GM18873 (cell line): ENCODE measurements around the gene ATXN3L.
"Not testable (repeated sequence)": the region's sequence is repeated elsewhere in the genome, so short reads cannot be mapped to it uniquely, and the experiment has no call there.

Source experiments
- ATAC-seq: cut with Tn5 transposase; IDR thresholded peaks from one replicate; pipeline ENCODE4 v1.9.1; 2021; ENCODE audit warnings: mild to moderate bottlenecking, moderate library complexity, moderate number of reproducible peaks; ENCODE audit not compliant: unreplicated experiment, low FRiP score

Gene ATXN3L

DNA sequence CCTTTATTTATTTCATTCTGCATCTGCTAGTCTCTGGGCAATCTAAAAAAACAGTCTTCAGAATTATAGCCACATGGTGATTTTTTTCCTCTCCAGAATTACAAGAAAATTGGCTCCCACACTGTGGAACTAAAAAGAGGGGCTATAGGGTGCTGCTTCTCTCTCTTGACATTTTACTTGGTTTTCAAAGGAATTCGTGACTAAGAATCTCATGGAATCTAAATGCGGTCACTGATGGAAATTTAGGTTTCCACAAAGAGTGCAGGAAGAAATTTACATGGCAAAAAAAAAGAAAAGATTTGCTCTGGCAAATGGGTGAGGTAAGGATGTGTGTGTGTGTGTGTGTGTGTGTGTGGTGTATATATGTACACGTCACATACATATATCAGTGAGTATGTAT lies 10.2 kb downstream of the ATXN3L start:
- no peak for ATAC-seq

DNA sequence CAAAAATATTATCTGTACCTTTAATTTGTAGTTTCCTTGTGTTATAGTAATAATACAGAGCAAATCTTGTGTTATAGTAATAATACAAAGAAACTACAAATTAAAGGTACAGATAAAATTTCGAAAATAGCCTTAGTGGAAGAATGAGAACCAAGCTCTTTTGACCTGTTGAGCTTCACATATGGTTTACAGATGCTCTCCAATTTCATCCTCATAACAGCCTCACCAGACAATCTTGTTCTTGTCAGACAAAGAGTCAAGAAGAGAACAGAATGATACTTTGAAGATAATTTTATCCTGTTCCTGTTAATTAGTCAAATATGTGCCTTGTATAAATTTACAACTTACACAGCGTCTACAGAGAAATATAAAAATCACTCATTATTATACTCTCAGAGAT lies 12.8 kb downstream of the ATXN3L start:
- no peak for ATAC-seq

DNA sequence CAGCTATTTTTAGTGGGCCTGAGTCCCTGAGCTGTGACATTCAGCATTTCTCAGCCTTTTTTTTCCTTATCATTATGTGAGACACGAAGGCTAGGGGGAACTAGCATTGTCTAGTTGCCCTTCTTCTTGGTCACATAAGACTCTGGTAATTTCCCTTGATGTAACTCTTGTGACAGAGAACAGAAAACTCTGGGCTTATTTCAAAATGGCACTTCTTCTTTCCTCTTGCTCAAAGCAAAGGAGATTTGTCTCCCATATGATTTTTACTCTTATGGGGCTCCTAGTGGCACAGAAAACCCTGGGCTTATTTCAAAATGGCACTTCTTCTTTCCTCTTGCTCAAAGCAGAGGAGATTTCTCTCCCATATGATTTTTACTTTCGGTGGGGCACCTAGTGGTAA lies 14.7 kb downstream of the ATXN3L start:
- no peak for ATAC-seq

DNA sequence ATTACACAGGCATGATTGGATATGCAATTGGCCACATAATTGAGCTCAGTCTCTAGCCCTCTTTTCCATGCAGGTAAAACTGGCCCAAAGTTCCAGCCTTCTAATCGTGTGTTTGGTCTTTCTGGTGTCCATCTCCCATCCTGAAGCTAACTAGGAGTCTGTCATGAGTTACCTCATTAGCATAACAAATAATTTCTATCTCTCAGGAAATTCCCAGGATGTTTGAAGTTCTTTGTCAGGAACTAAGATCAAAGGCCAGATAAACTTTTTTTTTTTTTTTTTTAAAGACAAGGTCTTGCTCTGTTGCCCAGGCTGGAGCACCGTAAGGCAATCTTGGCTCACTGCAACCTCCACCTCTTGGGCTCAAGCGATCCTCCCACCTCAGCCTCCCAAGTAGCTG lies 15.8 kb downstream of the ATXN3L start:
- no peak for ATAC-seq

DNA sequence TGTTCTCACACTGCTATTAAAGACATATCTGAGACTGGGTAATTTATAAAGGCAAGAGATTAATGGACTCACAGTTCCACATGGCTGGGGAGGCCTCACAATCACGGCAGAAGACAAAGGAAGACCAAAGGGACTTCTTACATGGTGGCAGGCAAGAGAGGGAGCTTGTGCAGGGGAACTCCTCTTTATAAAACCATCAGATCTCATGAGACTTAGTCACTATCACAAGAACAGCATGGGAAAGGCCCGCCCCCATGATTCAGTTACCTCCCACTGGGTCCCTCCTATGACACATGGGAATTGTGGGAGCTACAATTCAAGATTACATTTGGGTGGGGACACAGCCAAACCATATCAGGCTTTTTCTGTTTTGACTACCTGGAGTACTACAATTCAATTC lies 16.6 kb downstream of the ATXN3L start:
- ATAC-seq: not testable (repeated sequence)

DNA sequence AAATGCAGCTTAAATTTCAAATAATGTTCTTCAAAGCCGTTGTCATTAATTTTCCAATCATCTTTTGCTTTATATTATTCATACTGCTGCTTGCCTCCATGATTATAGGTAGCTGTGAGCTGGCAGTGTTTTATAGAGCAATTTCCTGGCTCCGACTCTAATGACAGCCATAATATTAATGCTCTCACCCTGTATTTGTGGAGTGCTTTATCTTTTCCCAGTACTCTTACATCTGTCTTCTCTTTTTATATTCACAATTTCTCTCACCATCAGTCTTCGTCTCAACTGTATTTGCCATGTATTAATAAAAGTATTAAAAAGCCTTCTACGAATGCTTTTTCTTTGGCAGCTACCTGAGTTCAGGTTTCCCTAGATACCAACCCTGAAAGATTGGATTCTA lies 21.0 kb downstream of the ATXN3L start:
- no peak for ATAC-seq

DNA sequence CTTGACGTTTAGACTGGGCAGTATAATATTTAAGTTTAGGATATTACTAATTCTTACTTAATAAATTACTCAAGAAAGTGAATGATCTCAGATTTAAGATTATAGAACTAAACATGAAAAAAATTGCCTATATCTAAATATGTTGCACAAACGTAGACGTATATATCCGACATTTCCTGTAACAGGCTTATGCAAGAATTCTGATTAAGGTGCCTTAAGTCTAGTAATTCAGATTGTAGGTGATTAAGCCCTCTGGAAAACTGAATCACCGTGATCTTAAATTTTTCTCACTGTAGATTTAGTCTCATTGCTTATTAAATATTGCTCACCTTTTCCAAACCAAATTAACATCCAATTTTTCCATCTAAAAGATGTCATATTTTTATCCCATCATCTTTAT lies 24.0 kb downstream of the ATXN3L start:
- ATAC-seq: no peak

DNA sequence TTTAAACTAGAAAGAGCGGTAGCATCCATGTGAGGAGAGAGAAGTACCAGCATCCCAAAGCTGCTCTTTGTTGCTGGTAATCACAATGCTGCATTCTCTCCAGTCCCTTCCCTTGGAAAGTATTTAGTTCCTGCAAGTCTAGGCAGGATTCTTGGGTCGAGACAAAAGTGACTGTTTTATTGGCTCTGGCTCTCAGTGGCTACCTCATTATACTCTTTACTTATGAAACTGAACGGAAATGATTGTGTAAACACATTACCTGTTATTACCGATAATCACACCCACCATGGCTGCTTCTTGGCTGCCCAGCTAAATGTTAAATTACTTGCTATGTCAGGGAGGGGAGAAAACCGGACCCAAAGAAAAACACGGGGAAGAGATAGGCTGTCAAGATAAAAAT lies 26.2 kb downstream of the ATXN3L start:
- ATAC-seq: no peak

DNA sequence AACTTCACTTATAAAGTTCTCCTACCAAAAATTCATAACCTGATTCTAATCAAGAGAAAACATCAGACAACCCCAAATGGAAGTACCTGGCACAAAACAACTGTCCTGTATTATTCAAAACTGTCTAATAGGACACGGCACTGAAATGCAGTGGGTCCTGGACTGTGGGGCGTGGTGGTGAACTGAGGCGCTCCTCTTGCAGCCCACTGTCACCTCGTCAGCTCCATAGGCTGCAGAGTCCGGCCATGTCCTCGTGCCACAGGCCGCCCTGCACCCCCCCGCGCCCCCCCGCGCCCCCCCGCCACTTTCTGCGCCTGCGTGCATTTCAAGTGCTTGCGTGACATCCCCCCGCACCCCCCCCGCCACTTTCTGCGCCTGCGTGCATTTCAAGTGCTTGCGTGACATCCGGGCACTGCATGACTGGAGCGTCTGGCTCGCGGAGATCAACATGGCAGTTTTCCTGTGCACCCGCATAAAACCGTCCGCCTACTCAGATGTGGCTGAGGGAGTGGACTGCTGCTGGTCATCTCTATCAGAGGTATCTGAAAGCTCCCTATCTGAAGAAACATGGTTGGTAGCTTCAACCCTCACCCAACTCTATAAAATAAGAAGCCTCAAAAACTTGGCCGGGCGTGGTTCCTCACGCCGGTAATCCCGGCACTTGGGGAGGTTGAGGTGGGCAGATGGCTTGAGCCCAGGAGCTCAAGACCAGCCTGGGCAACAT lies 28.8 kb downstream of the ATXN3L start:
- ATAC-seq: no peak

DNA sequence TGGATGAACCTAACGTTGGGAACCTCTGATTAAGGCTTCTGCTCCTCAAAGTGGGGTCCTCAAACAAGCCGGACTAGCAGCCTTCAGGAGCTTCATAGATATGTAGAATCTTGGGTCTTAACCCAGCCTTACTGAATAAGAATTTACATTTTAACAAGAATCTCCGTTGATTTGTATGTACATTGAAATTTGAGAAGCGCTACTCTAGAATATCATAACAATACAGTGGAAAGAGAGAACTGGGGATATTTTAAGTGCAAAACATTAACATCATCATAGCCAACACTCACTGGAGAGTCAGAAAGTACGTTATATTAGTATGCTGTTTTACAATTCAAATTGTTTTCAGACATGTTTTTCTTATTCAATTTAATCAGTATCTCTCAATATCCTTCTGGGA lies 31.2 kb downstream of the ATXN3L start:
- no peak for ATAC-seq

DNA sequence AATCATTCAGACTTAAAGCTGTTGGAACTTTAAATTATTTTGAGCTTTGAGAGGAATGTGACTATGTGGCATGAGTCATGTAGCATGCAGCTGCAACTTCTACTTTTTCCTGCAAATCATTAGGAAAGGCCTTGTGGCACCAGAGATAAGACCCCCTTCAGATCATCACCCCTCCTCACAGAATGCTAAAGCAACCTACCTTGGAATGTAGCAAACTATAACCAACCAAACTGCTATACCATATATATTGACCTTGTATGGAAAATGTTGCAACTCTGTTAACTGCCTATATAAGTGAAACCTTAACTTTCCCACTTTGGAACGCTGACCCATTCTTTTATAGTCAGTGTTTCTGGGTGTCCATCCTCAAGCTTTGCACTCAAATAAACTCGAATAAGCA lies 32.0 kb downstream of the ATXN3L start:
- ATAC-seq: no peak

DNA sequence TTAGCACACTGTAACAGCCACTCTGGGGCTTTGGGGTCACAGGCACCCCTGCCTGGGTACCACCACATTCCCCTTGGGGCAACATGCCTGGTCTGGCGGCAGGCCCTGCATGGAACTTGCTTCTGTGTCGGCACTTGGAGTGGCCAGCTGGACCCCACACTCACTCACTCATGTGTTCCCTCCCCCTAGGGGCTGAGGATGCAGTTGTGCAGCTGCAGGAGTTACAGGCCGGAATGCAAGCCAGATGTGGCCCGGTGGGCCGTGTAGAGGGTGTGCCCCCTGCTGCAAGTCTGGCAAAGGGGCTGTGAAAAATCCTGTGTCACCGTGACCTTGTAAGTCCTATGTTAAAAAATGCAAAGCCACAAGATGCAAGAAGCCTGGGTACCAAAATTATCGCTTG lies 34.2 kb downstream of the ATXN3L start:
- no peak for ATAC-seq

DNA sequence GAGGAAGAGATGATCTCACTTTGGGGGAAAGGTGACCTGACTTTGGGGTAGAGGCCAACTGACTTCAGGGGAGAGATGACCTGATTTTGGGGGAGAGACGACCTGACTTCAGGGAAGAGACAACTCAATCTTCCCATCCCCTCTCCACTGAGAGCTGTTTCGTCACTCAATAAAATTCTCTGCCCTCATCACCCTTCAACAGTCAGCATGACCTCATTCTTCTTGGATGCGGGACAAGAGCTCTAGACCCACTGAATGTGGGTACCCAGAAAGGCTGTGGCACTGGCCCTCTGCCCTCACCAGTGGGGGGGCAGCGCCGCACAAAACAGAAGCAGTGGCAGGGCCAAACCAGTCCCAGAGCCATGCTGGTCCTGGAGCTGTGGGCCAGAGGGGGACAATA lies 34.6 kb downstream of the ATXN3L start:
- ATAC-seq: no peak

DNA sequence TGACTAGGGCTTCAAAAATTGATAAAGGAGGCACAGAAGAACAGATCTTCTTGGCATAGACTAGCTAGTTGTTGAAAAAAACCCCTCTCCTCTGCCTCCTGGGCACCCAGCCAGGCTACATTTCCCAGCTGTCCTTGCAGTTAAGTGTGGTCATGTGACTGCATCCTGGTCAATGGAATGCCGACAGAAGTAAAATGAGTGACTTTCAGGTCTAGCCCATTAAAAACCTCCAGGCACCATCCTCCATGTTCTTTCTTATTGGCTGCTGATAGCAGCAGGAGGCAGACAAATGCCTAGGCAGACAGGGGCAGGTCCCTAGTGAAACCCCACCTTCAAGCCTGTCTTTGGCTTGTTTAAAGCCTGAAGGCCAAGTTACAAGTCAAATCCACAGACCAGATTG lies 35.3 kb downstream of the ATXN3L start:
- no peak for ATAC-seq

DNA sequence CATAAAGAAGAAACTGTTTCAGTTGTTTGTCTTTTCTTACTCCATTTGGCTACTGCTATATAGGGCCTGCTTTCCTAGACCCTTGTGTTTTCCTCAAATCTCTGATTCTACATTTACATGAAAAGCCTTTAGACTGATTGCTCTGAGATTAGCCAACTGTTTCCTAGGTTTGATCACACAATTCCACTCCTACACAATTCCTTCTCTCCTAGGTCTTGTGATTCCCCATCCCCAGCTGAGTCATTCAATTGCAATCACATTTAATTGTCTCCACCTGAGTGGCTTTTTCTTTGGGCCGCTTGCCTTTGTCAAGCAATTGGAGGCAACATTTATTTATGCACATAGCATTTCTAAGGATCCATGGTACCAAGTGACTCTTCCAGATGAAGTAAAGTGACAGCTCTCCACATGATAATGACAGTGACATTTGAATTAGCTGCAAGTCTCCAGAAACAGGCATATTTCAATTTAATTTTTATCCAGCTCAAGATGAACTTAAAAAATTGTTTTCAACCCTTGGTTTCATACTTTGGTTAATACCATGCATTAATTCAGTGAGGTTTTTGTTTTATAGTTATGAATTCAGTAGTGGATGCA lies 35.8 kb downstream of the ATXN3L start:
- no peak for ATAC-seq

DNA sequence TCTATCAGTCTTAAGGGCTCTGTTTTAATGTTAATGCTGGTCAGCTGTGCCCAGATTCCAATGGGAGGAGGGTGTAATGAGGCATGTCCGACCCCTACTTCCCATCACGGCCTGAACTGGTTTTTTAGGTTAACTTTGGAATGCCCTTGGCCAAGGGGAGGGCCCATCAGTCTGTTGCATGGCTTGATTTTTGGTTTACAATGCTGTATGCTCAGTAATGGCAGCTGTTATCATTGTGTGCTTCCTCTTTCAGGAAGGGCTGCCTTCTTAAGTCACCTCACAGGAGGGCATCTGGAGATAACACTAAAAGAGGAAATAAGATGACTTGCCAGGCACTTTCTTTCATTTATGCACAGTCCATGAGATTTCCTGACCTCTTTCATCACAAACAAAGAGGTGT lies 36.3 kb downstream of the ATXN3L start:
- ATAC-seq: no peak

DNA sequence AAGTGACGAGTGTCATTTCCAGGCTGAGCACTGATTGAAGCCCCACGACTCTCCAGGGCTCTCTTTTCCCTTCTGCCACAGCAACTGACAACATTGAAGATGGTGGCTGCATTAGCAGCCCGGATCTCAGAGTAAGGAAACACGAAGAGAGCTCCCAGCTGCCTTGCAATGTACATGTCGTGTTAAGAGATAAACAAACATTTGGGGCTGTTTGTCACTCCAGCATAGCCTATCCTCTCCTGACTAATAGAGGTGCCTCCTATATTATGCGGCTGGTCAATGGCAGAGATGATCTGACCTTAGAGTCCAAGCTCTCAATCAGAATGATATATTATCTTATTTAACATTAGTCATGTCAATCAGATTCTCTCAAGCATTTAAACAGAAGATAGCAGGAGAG lies 38.6 kb downstream of the ATXN3L start:
- no peak for ATAC-seq

DNA sequence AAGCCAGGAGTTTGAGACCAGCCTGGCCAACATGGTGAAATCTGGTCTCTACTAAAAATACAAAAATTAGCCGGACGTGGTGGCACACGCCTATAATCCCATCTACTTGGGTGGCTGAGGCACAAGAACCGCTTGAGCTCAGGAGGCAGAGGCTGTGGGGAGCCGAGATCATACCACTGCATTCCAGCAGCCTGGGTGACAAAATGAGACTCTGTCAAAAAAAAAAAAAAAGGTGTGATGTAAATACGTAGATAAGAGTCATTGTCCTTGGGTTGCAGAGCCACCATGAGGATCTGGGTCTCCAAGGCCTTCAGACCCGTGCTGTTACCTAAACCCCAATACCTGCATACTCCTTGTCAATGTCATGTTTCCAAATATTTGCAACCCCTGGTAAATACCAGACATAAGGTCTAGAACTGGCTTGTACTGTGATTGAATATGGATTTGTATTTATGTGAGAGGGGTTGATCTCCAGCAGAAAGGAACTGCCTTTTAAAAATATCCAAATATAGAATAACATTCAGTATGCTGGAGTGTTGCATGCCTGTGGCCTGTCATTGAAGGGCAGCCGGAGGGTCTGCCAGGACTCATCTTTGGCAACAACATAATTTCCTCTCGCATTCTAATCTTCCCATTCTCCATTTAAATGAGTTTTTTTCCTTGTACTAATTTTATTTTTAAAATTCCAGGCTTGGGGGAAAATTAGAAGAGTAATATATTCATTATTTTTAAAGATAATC lies 40.4 kb downstream of the ATXN3L start:
- ATAC-seq: no peak

DNA sequence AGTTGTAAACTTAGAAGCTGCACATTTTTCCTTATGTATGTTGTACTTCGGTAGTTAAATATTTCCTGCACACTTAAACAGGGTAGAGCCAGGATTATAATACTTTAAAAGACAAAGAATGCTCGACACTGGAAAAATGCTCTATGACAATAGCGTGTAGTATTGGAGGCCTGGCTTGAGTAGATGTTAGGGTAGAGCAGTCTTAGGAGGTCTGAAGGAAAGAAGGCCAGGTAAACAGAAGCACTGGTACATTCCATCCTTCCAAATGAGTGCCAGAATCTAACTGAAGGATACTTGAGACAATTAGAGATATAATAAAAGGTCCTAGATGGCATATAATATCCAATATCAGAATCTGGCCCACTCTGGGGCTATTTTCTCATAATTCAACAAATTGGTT lies 42.3 kb downstream of the ATXN3L start:
- ATAC-seq: no peak

DNA sequence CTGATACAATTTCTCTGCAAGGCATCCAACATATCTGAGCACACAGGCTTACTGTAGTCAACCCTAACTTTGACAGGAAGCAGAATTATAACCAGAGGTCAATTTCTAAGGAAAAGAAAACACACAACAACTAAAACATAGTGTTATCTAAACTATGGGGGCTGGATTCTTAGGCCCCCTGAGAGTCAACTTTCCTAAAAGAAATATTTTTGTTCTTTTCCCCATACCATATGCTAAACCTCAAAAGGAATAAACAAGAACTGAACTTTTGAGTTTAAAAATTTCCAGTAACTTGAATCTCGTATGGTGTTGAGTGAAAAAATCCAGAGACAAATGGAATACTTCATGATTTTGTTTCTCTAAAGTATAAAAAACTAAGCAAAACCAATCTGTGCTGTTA lies 42.9 kb downstream of the ATXN3L start:
- ATAC-seq: no peak

DNA sequence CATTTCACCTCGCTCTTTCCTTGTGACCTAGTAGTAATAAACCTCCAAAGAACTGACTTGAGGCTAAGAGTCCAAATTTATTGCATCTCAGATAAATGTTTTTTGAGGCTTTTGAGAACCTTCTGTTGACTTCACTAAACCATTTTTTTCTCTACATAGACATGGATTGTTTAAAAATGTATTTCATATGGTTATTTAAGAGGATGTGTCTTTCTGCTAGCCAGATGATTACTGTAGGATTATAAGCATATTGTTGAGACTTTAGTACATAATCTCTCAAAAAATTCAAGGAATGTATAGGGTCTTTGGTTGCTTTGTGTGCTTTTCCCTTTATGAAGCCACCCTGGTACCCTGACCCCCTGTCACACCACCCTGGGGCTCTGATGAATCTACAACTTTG lies 44.8 kb downstream of the ATXN3L start:
- no peak for ATAC-seq

DNA sequence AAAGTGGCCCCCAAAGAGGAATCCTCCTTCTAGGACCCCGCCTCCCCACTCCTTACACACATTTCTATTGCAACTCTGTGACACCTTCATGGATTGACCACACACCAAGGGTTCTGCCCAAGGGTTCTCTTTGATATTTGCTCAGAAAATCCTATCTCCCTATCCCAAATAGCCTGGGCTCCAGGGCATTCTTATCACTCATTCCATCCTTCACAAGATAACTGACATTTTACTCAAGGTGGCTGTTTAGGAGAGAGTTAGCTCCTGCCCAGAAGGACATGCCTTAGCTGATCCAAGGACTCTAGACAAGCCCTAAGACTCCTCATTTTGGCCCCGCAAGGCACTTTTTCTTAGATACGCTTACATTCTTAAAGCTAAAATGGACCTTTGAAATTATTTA lies 47.4 kb downstream of the ATXN3L start:
- no peak for ATAC-seq
